Measurements from ENCODE around the gene DDX27.

The DDX27 gene

DNA sequence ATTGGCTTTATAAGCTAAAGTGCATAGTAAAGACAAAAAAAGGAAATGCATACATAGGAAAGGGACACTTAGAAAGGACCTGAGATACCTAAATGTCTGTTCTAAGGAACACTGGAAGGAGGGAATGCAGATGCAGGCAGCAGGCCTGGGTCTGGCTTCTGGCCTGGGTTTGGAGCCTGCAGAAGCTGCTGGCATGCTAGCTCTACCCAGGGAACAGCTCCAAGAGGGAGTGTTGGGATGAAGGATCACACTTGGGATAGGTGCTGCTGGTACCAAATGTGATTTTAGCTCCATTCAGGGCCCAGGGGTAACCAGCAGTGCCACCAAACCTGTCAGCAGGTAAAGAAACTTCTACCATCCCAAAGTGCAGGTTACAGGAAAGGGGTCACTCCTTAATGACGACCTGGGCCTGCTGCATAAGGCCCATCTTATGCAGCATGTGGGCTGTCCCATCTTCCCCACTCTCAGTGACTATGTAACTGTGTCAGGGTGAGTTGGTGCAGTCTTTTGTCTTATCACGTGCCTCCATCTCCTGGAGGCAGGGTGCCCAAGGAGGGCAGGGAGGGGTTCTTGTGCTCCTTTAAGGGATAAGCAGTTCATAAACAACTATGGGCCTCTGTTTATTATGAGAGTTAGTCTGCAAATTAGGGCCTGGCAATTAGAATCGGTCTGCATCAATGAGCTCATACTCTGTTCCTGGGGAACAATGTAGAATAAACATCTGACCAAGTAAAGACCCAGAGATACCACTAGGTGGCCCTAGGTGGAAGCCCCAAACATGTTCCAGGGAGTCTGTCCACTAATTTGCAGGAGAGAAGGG lies 26.9 kb downstream of the DDX27 start:
- no peaks in the 10 kb centered on the region for H3K4me1 ChIP-seq (ENCODE audit: insufficient read depth, low read length)
- H2AFZ ChIP-seq (ENCODE audit: low read depth, low read length), result no peak overlapping the region
- H3K36me3 ChIP-seq (ENCODE audit: insufficient read depth, low read length), result peaks cover 80% of the 10 kb centered on the region
- H3K4me3 ChIP-seq (ENCODE audit: low read length), result no peak overlapping the region
- H3K9me3 ChIP-seq (ENCODE audit: low read length), result no peaks in the 10 kb centered on the region
- H3K27me3 ChIP-seq (ENCODE audit: insufficient read depth, low read length), result no peaks in the 10 kb centered on the region

DNA sequence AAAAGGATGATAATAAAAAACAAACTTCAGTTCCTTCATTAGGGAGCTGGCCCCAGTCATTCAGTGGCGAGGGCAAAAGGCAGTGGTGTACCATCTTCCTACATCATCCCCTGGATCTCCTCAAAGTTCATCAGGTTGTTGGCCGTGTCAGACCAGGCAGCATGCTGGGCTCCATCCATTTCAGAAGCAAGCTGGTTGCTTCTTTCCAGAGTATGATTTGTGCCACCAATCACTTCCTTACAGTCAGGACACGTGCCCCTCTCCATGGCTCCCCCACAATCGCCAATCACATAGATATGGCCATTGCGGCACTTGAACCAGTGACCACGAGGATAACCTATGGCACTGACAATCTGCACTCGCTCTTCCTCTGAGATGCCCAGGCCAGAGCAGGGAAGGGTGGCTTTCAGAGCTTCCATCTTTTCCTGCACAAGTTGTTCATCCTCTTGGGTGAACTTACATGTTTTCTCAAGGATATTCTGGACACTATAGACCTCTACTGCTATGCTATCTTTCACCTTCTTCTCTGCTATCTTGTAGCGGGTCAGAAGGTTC lies 28.0 kb downstream of the DDX27 start:
- H3K4me3 ChIP-seq (ENCODE audit: low read length), result no peak overlapping the region
- no peaks in the 10 kb centered on the region for H3K9me3 ChIP-seq (ENCODE audit: low read length)
- H3K36me3 ChIP-seq (ENCODE audit: insufficient read depth, low read length), result peaks cover 82% of the 10 kb centered on the region
- H3K4me1 ChIP-seq (ENCODE audit: insufficient read depth, low read length), result no peaks in the 10 kb centered on the region
- no peak overlapping the region for H2AFZ ChIP-seq (ENCODE audit: low read depth, low read length)
- no peaks in the 10 kb centered on the region for H3K27me3 ChIP-seq (ENCODE audit: insufficient read depth, low read length)

DNA sequence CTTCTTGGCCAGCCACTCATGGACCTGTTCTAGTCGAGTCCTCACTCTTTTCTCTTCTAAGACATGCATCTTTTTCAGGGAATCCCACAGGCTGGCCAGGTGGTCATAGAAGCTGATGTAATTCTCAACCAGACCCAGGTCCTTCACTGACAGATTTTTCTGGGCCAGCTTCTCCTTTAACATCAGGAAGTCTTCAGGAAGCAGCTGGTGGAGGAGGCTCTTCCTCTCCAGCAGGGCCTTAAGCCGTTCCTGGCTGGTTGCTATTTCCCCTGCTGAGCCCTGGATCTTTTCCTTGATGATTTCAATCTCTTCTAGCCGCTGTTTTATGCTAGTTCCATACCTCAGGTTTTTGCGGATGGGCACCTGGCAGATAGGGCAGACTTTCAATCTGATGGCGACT lies 28.6 kb downstream of the DDX27 start:
- no peak overlapping the region for H3K4me3 ChIP-seq (ENCODE audit: low read length)
- H3K36me3 ChIP-seq (ENCODE audit: insufficient read depth, low read length), result peaks cover 82% of the 10 kb centered on the region
- H3K27me3 ChIP-seq (ENCODE audit: insufficient read depth, low read length), result no peaks in the 10 kb centered on the region
- H3K4me1 ChIP-seq (ENCODE audit: insufficient read depth, low read length), result no peaks in the 10 kb centered on the region
- H2AFZ ChIP-seq (ENCODE audit: low read depth, low read length), result no peak overlapping the region
- no peaks in the 10 kb centered on the region for H3K9me3 ChIP-seq (ENCODE audit: low read length)

DNA sequence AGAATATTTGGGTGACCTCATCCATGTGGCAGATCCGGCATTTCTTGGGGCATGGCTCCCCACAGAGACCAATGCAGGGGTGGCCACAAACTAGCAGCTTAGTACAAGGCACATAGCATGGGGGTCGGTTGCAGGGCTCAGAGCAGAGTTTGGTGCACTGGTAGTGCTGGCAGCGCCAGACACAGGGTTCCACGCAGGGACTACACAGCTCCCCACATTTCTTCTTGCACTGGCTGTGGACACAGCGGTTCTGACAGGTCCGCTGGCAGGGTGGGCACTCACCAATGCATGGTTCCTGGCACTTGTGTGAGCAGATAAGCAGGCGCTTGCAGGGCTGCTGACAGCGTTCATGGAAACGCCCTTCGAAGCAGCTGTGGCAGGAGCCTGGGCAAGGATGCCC lies 29.1 kb downstream of the DDX27 start:
- Histone ChIP-seq H2AFZ (ENCODE audit: low read depth, low read length) (no peak overlapping the region), H3K36me3 (ENCODE audit: insufficient read depth, low read length) (peaks cover 83% of the 10 kb centered on the region), H3K9me3 (ENCODE audit: low read length) (no peaks in the 10 kb centered on the region), H3K27me3 (ENCODE audit: insufficient read depth, low read length) (no peaks in the 10 kb centered on the region), H3K4me3 (ENCODE audit: low read length) (no peak overlapping the region), H3K4me1 (ENCODE audit: insufficient read depth, low read length) (no peaks in the 10 kb centered on the region)

DNA sequence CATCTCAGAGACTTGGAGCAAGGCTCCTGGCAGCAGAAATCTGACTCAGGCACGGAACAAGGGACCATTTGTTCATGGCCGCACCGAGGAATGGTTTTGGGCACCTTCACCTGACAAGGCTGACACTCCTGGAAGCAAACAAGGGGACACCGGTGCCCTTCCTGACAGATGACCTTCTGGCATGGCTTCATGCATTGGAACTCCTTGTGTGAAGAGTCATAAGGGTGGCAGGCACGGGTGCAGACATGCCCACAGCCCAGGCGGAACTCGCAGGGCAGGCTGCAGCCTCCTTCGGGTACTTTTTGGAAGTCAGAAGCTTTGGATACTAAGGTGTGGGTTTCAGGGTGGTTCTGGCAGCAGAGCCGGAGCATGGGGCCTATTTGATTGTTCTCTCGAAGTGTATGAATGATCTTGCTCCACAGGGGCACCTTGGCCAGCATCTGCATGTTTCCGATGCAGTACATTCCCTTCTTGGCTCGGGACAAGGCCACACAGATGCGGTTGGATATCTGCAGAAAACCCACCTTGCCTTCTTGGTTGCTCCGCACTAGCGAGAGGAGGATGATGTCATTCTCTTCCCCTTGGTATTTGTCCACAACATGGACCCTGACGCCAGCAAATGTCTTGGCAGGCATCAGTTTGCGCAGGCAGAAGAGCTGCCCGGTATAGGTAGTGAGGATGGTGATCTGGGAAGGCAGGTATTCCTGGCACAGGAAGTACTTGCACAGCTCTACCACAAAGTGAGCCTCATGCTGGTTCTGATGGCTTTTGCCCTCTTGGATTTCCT lies 29.9 kb downstream of the DDX27 start:
- peaks cover 82% of the 10 kb centered on the region for H3K36me3 ChIP-seq (ENCODE audit: insufficient read depth, low read length)
- no peaks in the 10 kb centered on the region for H3K27me3 ChIP-seq (ENCODE audit: insufficient read depth, low read length)
- no peak overlapping the region for H3K4me3 ChIP-seq (ENCODE audit: low read length)
- H2AFZ ChIP-seq (ENCODE audit: low read depth, low read length), result no peak overlapping the region
- no peaks in the 10 kb centered on the region for H3K4me1 ChIP-seq (ENCODE audit: insufficient read depth, low read length)
- no peaks in the 10 kb centered on the region for H3K9me3 ChIP-seq (ENCODE audit: low read length)

DNA sequence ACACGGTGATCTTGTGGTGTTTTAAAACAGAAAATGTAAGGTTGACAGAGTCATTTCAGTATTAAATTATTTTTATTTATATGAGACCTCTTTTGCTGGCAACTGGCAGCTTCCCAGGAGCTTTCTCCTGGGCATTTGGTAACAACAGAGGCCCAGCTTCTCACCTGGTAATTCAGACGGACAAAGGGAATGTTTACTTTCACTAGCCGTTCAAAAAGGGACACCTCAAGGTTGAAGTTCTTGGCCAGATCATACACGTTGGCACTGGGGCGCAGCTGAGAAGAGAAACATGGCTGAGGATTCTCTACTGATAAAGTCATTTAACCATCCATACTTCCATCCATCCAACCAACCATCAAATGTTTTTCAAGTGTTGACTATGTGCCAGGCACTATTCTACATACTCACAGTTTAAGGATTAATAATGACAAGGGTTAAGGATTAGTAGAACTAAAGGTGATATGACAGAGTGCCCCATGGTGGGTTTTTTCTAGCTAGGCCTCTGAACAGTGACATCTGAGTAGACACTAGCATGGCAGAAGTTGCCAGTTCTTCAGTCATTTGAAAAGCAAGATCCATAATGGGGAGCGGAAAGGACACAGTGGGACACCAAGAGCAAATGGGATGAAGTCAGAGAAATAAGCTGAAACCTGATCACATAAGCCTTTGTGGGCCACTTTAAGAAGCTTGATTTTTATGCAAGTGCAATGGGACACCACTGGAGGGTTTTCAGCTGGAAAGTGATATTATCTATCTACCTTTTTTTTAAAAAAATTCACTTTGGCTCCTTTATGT lies 33.5 kb downstream of the DDX27 start:
- H3K27me3 ChIP-seq (ENCODE audit: insufficient read depth, low read length), result no peaks in the 10 kb centered on the region
- no peaks in the 10 kb centered on the region for H3K4me1 ChIP-seq (ENCODE audit: insufficient read depth, low read length)
- no peak overlapping the region for H3K4me3 ChIP-seq (ENCODE audit: low read length)
- no peaks in the 10 kb centered on the region for H3K9me3 ChIP-seq (ENCODE audit: low read length)
- H2AFZ ChIP-seq (ENCODE audit: low read depth, low read length), result no peak overlapping the region
- peaks cover 89% of the 10 kb centered on the region for H3K36me3 ChIP-seq (ENCODE audit: insufficient read depth, low read length)

DNA sequence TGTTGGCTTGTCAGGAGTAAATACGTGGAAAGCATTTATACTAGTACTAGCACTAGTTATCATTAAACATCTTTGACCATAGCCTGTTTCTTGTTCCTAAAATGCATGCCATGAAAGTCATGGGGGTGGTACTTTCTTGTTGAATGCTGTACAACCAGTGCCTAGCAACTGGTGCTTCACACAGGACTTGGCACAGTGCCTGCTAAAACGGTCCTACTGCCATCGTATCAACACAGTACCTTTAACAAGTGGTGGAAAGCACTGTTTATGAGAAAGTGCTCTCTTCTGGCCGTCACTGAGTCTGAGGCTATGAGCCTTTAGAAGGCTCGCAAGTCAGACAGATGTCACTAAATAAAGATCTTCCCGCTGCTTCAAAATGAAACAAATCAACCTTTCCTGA lies 37.0 kb downstream of the DDX27 start:
- Histone ChIP-seq H3K4me3 (ENCODE audit: low read length) (no peak overlapping the region), H3K4me1 (ENCODE audit: insufficient read depth, low read length) (no peaks in the 10 kb centered on the region), H2AFZ (ENCODE audit: low read depth, low read length) (no peak overlapping the region), H3K36me3 (ENCODE audit: insufficient read depth, low read length) (peaks cover 81% of the 10 kb centered on the region), H3K27me3 (ENCODE audit: insufficient read depth, low read length) (no peaks in the 10 kb centered on the region), H3K9me3 (ENCODE audit: low read length) (peaks cover under 1% of the 10 kb centered on the region)

DNA sequence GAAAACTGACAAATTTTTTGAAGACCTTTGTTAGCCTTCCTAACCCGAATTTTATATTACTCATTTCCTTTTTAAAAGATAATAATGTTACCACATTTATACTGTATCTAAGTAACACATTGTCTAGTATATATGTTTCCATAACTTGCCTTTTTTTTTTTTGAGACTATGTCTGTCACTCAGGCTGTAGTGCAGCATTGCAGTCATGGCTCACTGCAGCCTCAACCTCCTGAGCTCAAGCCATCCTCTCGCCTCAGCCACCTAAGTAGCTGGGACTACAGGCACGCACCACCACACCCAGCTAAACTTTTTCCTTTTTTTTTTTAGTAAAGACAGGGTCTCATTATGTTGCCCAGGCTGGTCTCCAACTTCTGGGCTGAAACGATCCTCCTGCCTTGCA lies 40.1 kb downstream of the DDX27 start:
- no peak overlapping the region for H2AFZ ChIP-seq (ENCODE audit: low read depth, low read length)
- no peaks in the 10 kb centered on the region for H3K27me3 ChIP-seq (ENCODE audit: insufficient read depth, low read length)
- H3K9me3 ChIP-seq (ENCODE audit: low read length), result peaks cover 3% of the 10 kb centered on the region
- no peaks in the 10 kb centered on the region for H3K4me1 ChIP-seq (ENCODE audit: insufficient read depth, low read length)
- no peak overlapping the region for H3K4me3 ChIP-seq (ENCODE audit: low read length)
- peaks cover 78% of the 10 kb centered on the region for H3K36me3 ChIP-seq (ENCODE audit: insufficient read depth, low read length)

DNA sequence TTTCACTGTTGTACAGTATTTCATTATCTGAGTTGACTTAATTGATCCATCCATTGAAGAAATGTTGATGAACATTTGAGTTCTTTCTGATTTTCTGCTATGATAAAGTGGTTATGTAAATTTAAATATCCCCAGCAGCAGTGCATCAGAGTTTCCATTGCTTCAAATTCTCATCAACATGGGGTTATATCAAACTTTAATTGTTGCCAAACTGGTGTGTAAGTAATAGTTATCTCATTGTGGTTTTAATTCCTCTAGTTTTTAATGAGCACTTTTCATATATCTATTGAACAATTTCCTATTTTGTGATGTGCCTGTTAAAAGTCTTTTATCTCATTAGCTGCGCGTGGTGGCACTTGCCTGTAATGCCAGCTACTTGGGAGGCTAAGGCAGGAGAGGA lies 40.6 kb downstream of the DDX27 start:
- peaks cover 78% of the 10 kb centered on the region for H3K36me3 ChIP-seq (ENCODE audit: insufficient read depth, low read length)
- H3K4me1 ChIP-seq (ENCODE audit: insufficient read depth, low read length), result no peaks in the 10 kb centered on the region
- no peaks in the 10 kb centered on the region for H3K27me3 ChIP-seq (ENCODE audit: insufficient read depth, low read length)
- no peak overlapping the region for H2AFZ ChIP-seq (ENCODE audit: low read depth, low read length)
- peaks cover 3% of the 10 kb centered on the region for H3K9me3 ChIP-seq (ENCODE audit: low read length)
- H3K4me3 ChIP-seq (ENCODE audit: low read length), result no peak overlapping the region

DNA sequence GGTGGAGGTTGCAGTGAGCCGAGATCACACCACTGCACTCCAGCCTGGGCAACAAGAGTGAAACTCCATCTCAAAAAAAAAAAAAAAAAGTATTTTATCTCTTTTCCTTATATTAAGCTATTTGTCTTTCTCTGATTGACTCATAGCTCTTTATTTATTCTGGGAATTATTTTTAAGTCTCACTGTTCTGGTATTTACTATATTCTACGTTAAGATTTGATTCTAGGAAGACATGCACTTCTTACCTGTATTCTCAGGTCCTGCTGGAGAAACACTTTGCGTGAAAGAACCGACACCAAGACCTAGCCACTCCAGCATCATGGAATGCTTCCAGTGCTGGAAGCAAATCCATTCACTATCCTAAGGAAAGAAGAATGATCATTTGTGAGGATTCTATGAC lies 41.0 kb downstream of the DDX27 start:
- Histone ChIP-seq H3K4me1 (ENCODE audit: insufficient read depth, low read length) (no peaks in the 10 kb centered on the region), H3K36me3 (ENCODE audit: insufficient read depth, low read length) (peaks cover 79% of the 10 kb centered on the region), H2AFZ (ENCODE audit: low read depth, low read length) (no peak overlapping the region), H3K27me3 (ENCODE audit: insufficient read depth, low read length) (no peaks in the 10 kb centered on the region), H3K9me3 (ENCODE audit: low read length) (peaks cover 3% of the 10 kb centered on the region), H3K4me3 (ENCODE audit: low read length) (no peak overlapping the region)

DNA sequence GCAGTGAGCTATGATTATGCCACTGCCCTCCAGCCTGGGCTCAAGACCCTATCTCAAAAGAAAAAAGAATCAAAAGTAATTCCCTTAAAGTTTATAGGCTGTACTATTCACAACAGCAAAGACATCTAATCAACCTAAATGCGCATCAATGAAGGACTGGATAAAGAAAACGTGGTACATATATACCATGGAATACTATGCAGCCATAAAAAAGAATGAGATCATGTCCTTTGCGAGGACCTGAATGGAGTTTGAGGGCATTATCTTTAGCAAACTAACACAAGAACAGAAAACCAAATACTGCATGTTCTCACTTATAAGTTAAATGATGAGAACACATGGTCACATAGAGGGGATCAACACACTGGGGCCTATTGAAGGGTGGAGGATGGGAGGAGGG lies 42.0 kb downstream of the DDX27 start:
- Histone ChIP-seq H3K4me1 (ENCODE audit: insufficient read depth, low read length) (no peaks in the 10 kb centered on the region), H3K9me3 (ENCODE audit: low read length) (peaks cover 3% of the 10 kb centered on the region), H3K27me3 (ENCODE audit: insufficient read depth, low read length) (no peaks in the 10 kb centered on the region), H3K4me3 (ENCODE audit: low read length) (no peak overlapping the region), H2AFZ (ENCODE audit: low read depth, low read length) (no peak overlapping the region), H3K36me3 (ENCODE audit: insufficient read depth, low read length) (peaks cover 76% of the 10 kb centered on the region)

DNA sequence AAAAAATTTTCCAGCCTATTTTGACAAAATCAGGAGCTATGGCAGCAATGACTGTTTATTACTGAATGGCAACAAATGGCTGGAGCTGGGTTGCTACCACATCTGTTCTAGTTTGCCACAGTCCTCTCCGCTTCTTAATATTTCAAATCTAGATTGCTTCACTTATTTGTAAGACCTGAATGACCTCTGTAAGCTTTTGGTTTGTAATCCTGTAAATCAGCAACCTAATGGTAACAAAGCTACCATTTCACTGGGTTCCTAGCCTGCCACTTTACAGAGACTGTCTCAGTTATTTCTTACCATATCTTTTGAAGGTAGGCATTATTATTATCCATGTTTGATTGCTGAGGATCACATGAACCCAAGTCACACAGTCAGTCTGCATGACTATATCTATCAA lies 43.2 kb downstream of the DDX27 start:
- peaks cover 67% of the 10 kb centered on the region for H3K36me3 ChIP-seq (ENCODE audit: insufficient read depth, low read length)
- no peak overlapping the region for H2AFZ ChIP-seq (ENCODE audit: low read depth, low read length)
- no peak overlapping the region for H3K4me3 ChIP-seq (ENCODE audit: low read length)
- no peaks in the 10 kb centered on the region for H3K27me3 ChIP-seq (ENCODE audit: insufficient read depth, low read length)
- H3K4me1 ChIP-seq (ENCODE audit: insufficient read depth, low read length), result no peaks in the 10 kb centered on the region
- H3K9me3 ChIP-seq (ENCODE audit: low read length), result peaks cover 3% of the 10 kb centered on the region

DNA sequence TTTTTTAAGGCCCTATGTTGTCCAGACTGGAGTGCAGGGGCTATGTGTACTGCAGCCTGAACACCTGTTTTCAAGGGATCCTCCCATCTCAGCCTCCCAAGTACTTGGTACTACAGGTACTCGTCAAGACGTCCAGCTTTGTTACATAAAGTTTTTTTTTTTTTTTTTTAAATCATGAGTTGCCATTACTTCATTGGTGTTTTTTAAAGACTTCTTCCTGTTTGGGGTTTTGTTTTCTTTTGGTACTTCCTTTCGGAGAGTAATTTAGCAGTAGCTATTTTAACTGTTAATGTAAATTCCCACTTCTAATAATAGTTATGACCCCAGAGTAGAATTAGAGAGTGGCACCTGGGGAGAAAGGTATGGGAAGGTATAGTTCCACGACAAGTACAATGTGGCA lies 48.1 kb downstream of the DDX27 start:
- peaks cover 23% of the 10 kb centered on the region for H3K9me3 ChIP-seq (ENCODE audit: low read length)
- H3K27me3 ChIP-seq (ENCODE audit: insufficient read depth, low read length), result no peaks in the 10 kb centered on the region
- H2AFZ ChIP-seq (ENCODE audit: low read depth, low read length), result no peak overlapping the region
- H3K4me3 ChIP-seq (ENCODE audit: low read length), result no peak overlapping the region
- no peaks in the 10 kb centered on the region for H3K4me1 ChIP-seq (ENCODE audit: insufficient read depth, low read length)
- H3K36me3 ChIP-seq (ENCODE audit: insufficient read depth, low read length), result peaks cover 73% of the 10 kb centered on the region

Measured in neuron (in vitro differentiated cells).